Pulmonary artery endothelial cell (primary cell): ENCODE results near the gene ACER2. TPM values are rescaled to one million over a fixed set of nuclear protein-coding genes. Genes with fewer than 3 reads are reported as not detected.

Source experiments
- DNase-seq: peaks from one replicate; pipeline ENCODE4 v3.0.0-alpha.2; 2011; ENCODE audit warnings: low read depth, low spot score
- total RNA-seq: library from RNA; depleted of rRNA; stranded (reverse); fragments of >200 nt; gene quantifications from 2 replicates; pipeline ENCODE4 v1.2.3, GENCODE V29; 2014

Gene ACER2
- total RNA-seq, 1 donor from 2014 or later: 5.5 TPM

DNA sequence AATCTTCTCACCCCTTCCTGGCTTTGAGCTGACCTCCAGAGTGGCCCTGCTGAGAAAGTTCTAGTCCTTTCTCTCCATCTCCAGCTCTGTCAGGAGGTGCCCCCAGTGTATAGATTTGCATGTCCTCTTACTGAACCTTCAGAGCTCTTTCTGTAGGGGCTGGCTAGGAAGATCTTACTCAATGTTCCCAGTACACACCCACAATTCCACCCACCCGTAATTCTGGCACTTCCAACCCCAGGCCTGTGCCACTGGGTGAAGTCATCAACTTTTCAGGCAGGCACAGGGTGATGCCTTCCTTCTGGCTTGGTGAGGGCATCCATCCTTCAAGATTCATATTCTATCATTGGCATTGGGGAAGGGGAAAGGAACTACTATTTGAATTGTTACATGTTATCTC lies 75.9 kb downstream of the ACER2 start:
- DNase-seq: no peak

DNA sequence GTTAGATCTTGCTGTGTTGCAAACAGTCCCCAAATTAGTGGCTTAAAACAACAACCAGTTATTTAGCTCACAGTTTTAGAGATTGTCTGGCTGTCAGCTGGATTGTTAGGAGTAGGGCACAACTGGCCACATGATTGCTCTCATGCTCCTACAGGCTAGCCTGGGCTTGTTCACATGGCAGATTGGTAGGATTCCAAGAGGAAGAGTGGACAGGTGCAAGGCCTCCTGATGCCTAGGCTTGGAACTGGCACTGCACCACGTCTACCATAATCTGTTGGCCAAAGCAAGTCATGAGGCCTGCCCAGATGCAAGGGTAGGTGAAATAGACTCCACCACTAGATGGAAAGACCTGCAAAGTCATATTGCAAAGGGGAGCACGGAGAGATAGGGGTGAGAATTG lies 76.4 kb downstream of the ACER2 start:
- no peak for DNase-seq

DNA sequence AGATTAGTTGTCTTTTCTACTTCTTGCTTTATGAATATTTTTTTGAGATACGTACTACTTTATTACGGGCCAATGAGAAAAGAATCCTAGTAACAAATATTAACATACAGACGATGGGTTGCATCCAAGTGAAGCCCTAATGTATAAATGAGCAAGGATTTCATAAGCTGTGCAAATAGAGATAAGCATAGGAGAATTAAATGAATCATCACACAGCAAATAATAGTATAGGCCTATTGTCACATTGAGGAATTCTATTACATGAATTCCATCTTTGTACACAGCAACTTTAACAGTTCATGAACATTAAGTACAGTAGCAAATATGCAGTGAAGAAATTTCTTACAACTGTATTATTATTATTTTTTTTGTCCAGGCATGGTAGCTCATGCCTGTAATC lies 78.0 kb downstream of the ACER2 start:
- no peak for DNase-seq

DNA sequence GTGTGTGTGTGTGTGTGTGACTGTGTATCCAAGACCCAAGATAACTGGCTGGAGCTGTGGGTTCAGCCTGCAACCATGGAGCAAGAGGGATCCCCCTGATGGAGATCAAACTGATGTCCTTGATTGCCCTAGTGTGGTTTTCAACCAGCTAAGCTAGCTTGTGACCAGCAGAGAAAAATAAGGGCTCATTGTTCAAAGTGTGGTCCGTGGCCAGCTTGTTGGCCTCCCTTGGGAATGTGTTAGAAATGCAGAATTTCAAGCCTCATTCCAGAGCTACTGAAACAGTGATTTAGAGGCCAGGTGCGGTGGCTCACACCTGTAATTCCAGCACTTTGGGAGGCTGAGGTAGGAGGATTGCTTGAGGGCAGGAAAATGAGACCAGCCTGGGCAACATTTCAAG lies 79.9 kb downstream of the ACER2 start:
- no peak for DNase-seq

DNA sequence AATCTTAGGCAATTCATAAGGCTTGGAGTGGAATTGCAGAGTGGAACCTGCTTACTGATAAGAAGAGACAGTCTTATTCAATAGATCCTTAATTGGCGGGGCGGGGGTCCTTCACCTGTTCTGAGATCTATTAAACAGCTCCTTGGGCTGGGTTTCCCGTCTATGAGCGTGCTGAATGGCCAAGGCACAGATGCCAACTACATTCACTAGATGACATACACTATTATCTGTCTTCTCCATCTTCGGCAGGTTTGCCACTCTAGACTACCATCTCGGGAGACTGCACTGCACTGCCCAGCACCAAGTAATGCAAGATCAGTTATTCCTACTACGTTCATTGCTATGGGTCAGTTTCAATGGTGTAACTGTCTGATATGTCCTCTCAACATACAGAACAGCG lies 81.5 kb downstream of the ACER2 start:
- no peak for DNase-seq

DNA sequence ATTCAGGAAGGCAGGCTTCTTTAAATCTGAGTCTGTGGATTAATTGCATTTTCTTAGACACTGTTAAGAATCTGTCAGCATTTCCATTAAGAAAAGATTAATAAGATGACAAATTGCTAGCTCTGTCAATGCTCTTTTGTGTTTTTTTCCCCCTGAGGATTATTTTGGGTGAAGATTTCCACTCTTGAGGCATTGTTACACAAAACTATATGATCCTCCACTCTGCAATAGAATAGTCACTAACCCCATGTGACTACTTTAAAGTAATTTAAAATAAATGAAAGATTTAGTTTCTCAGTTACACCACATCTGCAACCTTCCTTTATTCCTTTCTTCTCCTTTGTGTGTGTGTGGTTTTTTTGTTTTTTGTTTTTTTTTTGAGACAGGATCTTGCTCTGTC lies 82.0 kb downstream of the ACER2 start:
- DNase-seq: no peak

DNA sequence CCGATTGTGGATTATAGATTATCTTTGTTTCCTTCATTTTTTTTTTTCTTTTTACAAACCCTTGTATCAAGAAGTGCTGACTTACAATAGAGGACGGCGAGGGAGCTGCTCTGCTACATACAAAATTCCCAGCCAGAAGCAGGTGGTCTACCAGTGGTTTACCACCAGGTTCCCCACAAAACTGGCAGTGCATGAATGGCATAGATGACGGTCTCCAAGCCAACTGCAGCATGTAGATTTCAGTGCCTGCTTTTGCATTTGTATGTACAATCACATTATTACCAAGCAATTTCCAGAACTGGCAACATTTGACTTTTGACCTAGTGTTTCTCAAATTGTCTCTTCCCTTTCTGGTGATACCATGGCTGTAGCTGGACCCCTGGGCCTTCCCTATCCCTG lies 84.0 kb downstream of the ACER2 start:
- no peak for DNase-seq

DNA sequence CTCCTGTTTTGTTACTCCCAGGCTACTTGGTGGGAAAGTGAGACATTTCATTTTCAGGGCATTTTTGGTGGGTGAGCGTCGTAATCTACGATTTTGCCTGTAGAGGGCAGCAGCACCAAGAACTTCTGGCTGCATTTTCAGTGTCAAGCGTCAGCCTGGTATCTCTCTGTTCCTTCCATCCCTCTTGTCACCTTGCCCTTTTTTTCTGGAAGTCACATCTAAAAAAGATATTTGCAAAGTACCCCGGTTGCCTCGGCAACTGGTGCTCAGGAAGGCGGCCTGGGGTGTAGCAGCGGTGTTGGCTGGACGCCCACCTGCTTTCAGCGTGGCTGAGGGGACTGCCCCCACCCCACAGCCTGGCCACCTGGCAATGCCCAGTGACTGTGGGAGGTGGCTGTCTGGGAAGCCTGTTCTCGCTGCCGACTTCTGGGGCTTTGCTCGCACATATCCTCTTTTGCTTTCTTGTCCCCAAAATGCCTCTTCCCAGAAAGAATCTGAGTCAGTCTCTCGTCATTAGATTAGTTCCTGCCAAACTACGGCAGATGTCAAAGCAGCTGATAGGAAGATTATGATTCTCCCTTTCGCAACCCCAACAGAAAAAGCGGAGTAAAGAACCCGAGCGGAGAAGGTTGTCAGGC lies 84.5 kb downstream of the ACER2 start:
- DNase-seq: no peak

DNA sequence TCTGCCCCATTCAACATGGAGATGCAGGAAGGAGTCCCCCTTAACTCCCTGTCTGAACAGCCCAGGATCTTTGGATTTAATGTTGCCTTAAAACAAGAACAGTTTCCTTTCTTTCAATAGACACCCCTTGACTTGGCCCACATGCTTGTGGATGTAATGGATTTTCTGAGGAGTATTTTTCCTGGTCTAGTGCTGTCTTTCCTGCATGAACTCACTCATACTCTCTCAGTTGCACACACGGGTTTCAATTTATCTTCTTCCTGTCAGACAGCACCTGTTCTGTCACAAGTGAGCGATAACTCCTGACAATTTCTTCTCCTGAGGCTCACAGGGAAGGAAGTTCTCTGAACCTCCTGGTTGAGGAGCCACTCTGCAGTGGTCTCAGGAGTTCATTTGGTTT lies 85.1 kb downstream of the ACER2 start:
- DNase-seq: no peak

DNA sequence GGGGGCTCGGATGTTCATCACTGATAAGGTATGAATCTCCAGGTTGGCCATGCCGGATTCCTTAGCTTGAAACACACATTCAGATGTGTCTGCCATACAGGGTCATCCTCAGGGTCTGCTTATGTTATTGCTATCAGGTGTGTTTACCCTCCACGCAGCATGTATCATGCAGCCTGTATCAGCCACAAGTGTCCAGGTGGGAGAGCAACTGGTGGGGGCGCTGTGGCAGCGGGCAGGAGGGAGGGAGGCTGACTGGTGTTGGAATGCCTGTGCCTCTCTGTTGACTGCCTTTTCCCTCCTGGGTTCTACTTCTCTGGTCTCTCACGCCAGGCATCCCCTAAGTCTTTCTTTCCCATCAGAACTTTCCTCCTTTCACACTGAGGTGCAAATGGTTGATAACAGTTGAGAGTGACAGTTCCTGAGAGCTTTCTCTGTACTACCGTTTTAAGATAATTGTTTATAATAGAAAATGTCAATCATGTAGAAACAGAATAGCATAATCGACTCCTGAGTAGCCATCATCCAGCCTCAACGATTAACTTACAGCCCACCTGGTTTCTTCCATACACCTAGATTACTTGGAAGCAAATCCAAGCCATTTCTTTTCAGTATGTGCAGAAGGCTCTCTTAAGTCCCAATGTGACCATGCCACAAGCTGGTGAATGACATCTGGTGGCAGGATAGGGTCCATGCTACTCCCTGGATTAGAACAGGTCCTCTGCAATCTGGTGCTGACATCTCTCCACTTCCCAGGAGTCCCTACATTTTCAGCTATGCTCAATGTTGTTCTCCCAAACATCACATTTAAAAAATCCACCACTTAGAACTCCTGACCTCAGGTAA lies 86.6 kb downstream of the ACER2 start:
- DNase-seq: no peak

DNA sequence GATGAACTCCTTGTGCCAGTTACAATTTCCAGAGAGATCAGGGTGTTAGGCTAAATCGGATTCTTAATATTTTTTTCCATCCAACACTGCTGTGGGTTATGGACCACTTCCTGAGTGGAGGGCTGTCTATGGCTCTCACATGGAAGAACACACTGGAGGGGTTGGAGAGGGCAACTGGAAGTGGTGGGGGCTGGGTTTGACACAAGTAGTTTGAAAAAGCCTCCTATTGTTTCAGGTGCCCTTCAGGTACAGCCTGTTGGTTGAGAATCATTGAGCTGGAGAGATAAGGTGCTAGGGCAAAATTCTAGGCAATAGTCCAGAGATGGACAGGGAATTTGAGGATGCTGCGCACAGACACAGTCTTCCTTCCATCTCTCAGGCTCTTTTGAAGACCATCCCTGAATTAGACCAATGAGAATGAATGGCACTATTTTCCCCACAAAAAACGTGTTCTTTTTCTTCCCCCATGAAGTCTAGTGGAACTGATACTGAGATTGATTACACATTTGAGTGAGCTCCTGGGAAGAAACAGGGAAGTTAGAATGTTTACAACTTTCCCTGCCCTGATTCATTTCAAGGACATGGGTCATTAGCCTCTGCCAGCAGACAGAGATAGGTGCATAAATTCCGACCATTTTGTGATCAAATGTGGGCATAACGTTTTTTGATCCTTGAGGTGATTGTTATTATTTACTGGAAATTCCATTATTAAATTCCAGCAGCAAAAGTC lies 87.7 kb downstream of the ACER2 start:
- no peak for DNase-seq

DNA sequence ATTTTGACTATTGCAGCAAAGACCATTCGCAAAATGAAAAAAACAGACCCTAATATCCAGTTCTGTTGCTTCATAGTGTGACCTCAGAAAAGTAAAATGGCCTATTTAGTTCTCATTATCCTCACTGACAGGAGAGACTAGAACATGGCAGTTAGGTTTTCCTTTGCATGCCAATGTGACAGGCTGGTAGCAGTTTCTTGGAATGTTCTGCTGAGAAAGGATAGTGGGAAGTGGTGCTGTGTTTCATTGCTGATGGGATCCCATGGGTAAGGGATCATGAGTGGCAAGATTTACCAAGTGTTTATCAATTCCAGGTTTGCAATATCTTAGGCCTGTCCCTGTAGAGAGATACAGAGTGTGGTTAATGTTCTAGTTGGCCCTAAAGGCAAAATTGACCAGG lies 88.5 kb downstream of the ACER2 start:
- DNase-seq: no peak

DNA sequence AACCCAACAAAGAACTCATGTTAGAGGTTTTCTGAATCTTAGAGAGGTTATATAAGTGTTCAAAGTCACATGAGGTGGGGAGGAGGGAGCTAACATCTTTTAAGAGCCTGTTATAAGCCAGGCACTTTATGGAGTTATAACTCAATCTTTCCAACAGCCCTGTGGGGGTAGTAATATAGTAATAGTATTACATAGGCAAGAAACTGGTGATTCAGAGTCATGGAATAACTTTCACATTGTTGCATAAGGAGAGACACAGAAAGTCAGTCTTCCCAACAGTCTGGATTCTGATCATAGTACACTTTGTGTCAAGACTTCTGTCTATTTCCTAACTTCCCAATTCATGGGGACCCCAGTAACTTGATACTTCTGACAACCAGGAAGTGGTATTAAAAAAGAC lies 89.2 kb downstream of the ACER2 start:
- no peak for DNase-seq

Other genes with a start within 250 kb of the ACER2 start
- gene DENND4C, start 178.3 kb upstream of the ACER2 start, total RNA-seq: 65.0 and 84.6 TPM in 2 replicates
- 1,573 and 2,584 TPM in 2 replicates for gene RPS6, start 28.8 kb upstream of the ACER2 start, total RNA-seq